GM23338 (cell line): ENCODE measurements around the gene B3GALNT2. TPM values are rescaled to one million over a fixed set of nuclear protein-coding genes. Genes with fewer than 3 reads are reported as not detected.

ENCODE experiments used
- ATAC-seq: fragments of 200-7000 bp; cut with Tn5 transposase; 3 replicates; pipeline ENCODE4 v1.9.1; 2020
- DNase-seq: peaks from one replicate; pipeline ENCODE4 v3.0.0-alpha.2; 2015; ENCODE audit warnings: low spot score
- H2AFZ ChIP-seq: fragments of 200-600 bp; sonication (generic); 2 replicates; pipeline ENCODE4 v1.8.0; 2016; ENCODE audit warnings: antibody characterized with exemption, mild to moderate bottlenecking, moderate library complexity
- H3F3A ChIP-seq: fragments of 200-600 bp; sonication (generic); replicated peaks from 2 replicates; pipeline ENCODE4 v1.8.0; 2017; ENCODE audit warnings: antibody characterized with exemption, mixed run types, low read depth
- H3K27ac ChIP-seq: fragments of 200-600 bp; sonication (generic); 2 replicates; pipeline ENCODE4 v1.6.1; 2016; ENCODE audit warnings: low read depth
- H3K27me3 ChIP-seq: fragments of 200-600 bp; sonication (generic); 2 replicates; pipeline ENCODE4 v1.8.0; 2016; ENCODE audit warnings: mild to moderate bottlenecking, mixed run types, moderate library complexity; ENCODE audit not compliant: insufficient read depth
- H3K36me3 ChIP-seq: fragments of 200-600 bp; sonication (generic); 2 replicates; pipeline ENCODE4 v1.8.0; 2016; ENCODE audit warnings: mild to moderate bottlenecking; ENCODE audit not compliant: insufficient read depth
- H3K4me1 ChIP-seq: fragments of 200-600 bp; sonication (generic); 2 replicates; pipeline ENCODE4 v1.8.0; 2016; ENCODE audit warnings: mild to moderate bottlenecking, moderate library complexity; ENCODE audit not compliant: insufficient read depth
- H3K4me2 ChIP-seq: fragments of 200-600 bp; sonication (generic); 2 replicates; pipeline ENCODE4 v1.7.1; 2017; ENCODE audit warnings: mixed run types
- H3K4me3 ChIP-seq: fragments of 200-600 bp; sonication (generic); 2 replicates; pipeline ENCODE4 v1.6.1; 2016; ENCODE audit warnings: mixed run types
- H3K79me2 ChIP-seq: fragments of 200-600 bp; sonication (generic); replicated peaks from 2 replicates; pipeline ENCODE4 v1.8.0; 2017; ENCODE audit warnings: mild to moderate bottlenecking; ENCODE audit not compliant: insufficient read depth
- H3K9me2 ChIP-seq: fragments of 200-600 bp; sonication (generic); 2 replicates; pipeline ENCODE4 v1.8.0; 2017; ENCODE audit not compliant: insufficient read depth
- H4K20me1 ChIP-seq: fragments of 200-600 bp; sonication (generic); replicated peaks from 2 replicates; pipeline ENCODE4 v1.8.0; 2017; ENCODE audit warnings: mild to moderate bottlenecking; ENCODE audit not compliant: insufficient read depth
- H3K27ac Mint-ChIP-seq: 2 replicates; pipeline ENCODE4 v1.8.0; 2020; ENCODE audit warnings: inconsistent platforms, mild to moderate bottlenecking, moderate library complexity, mixed read lengths
- H3K27me3 Mint-ChIP-seq: 3 replicates; pipeline ENCODE4 v1.8.0; 2022; ENCODE audit warnings: low read depth, mild to moderate bottlenecking, moderate library complexity, mixed read lengths, inconsistent platforms; ENCODE audit not compliant: insufficient read depth, poor library complexity
- H3K36me3 Mint-ChIP-seq: 3 replicates; pipeline ENCODE4 v1.8.0; 2021; ENCODE audit warnings: low read depth, mild to moderate bottlenecking, inconsistent platforms, moderate library complexity, mixed read lengths
- H3K4me1 Mint-ChIP-seq: 3 replicates; pipeline ENCODE4 v1.8.0; 2020; ENCODE audit warnings: mild to moderate bottlenecking, inconsistent platforms, mixed read lengths
- H3K4me3 Mint-ChIP-seq: 3 replicates; pipeline ENCODE4 v1.8.0; 2021; ENCODE audit warnings: moderate library complexity, mild to moderate bottlenecking, inconsistent platforms, mixed read lengths
- H3K9me3 Mint-ChIP-seq: 3 replicates; pipeline ENCODE4 v1.8.0; 2020; ENCODE audit warnings: moderate library complexity, mild to moderate bottlenecking, inconsistent platforms, mixed read lengths
- CREB1 ChIP-seq: fragments of 250-450 bp; sonication (Bioruptor Pico); IDR thresholded peaks from 2 replicates; pipeline ENCODE4 v1.5.0; 2020; ENCODE audit warnings: low read depth, mild to moderate bottlenecking, moderate library complexity
- NANOG ChIP-seq: IDR thresholded peaks from 2 replicates; pipeline ENCODE4 v1.6.1; 2016; ENCODE audit warnings: antibody characterized with exemption, borderline replicate concordance
- POLR2AphosphoS5 ChIP-seq: IDR thresholded peaks from 2 replicates; pipeline ENCODE4 v1.6.1; 2016; ENCODE audit warnings: antibody characterized with exemption, low read depth
- polyA plus RNA-seq: library from polyadenylated mRNA; unstranded; fragments of >200 nt; fragmentation: Nextera tagmentation; extraction: Ambion mirVana; gene quantifications from 2 replicates; pipeline ENCODE4 v1.2.1, GENCODE V29; 2016
- total RNA-seq: library from RNA; depleted of rRNA; stranded (reverse); fragments of >200 nt; shearing (Covaris generic); gene quantifications from 2 replicates; pipeline ENCODE4 v1.2.3, GENCODE V29; 2014
- TF ChIP-seq, protein P1 (sequence below): fragments of 250-450 bp; sonication (Bioruptor Pico); IDR thresholded peaks from 2 replicates; pipeline ENCODE4 v1.5.0; 2020; ENCODE audit warnings: mild to moderate bottlenecking, moderate library complexity
- TF ChIP-seq, protein P2 (sequence below): IDR thresholded peaks from one replicate; pipeline ENCODE4 v1.6.1; 2018; ENCODE audit warnings: antibody characterized with exemption; ENCODE audit not compliant: unreplicated experiment
- TF ChIP-seq, protein P3 (sequence below): IDR thresholded peaks from 2 replicates; pipeline ENCODE4 v1.6.1; 2016; ENCODE audit warnings: antibody characterized with exemption

The B3GALNT2 gene
- total and polyA plus RNA-seq, 2 experiments from 2014 or later = 14.4 to 48.8 TPM

DNA sequence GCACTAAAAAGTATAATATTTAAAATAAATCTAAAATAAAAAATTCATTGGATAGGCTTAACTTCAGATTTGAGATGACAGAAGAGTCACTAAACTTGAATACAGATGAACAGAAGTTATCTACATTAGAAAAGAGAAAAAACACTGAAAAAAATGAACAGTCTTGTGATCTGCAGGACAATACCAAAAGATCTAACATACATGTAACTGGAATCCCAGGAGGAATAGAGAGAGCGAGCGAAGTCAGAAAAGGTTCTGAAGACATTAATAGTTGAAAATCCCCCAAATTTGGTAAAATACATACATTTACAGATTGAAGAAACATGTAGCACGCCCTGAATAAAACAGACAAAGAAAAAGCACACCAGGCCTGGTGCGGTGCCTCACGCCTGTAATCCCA lies 21.2 kb downstream of the B3GALNT2 start (continued):
- TF ChIP-seq, protein P1, sequence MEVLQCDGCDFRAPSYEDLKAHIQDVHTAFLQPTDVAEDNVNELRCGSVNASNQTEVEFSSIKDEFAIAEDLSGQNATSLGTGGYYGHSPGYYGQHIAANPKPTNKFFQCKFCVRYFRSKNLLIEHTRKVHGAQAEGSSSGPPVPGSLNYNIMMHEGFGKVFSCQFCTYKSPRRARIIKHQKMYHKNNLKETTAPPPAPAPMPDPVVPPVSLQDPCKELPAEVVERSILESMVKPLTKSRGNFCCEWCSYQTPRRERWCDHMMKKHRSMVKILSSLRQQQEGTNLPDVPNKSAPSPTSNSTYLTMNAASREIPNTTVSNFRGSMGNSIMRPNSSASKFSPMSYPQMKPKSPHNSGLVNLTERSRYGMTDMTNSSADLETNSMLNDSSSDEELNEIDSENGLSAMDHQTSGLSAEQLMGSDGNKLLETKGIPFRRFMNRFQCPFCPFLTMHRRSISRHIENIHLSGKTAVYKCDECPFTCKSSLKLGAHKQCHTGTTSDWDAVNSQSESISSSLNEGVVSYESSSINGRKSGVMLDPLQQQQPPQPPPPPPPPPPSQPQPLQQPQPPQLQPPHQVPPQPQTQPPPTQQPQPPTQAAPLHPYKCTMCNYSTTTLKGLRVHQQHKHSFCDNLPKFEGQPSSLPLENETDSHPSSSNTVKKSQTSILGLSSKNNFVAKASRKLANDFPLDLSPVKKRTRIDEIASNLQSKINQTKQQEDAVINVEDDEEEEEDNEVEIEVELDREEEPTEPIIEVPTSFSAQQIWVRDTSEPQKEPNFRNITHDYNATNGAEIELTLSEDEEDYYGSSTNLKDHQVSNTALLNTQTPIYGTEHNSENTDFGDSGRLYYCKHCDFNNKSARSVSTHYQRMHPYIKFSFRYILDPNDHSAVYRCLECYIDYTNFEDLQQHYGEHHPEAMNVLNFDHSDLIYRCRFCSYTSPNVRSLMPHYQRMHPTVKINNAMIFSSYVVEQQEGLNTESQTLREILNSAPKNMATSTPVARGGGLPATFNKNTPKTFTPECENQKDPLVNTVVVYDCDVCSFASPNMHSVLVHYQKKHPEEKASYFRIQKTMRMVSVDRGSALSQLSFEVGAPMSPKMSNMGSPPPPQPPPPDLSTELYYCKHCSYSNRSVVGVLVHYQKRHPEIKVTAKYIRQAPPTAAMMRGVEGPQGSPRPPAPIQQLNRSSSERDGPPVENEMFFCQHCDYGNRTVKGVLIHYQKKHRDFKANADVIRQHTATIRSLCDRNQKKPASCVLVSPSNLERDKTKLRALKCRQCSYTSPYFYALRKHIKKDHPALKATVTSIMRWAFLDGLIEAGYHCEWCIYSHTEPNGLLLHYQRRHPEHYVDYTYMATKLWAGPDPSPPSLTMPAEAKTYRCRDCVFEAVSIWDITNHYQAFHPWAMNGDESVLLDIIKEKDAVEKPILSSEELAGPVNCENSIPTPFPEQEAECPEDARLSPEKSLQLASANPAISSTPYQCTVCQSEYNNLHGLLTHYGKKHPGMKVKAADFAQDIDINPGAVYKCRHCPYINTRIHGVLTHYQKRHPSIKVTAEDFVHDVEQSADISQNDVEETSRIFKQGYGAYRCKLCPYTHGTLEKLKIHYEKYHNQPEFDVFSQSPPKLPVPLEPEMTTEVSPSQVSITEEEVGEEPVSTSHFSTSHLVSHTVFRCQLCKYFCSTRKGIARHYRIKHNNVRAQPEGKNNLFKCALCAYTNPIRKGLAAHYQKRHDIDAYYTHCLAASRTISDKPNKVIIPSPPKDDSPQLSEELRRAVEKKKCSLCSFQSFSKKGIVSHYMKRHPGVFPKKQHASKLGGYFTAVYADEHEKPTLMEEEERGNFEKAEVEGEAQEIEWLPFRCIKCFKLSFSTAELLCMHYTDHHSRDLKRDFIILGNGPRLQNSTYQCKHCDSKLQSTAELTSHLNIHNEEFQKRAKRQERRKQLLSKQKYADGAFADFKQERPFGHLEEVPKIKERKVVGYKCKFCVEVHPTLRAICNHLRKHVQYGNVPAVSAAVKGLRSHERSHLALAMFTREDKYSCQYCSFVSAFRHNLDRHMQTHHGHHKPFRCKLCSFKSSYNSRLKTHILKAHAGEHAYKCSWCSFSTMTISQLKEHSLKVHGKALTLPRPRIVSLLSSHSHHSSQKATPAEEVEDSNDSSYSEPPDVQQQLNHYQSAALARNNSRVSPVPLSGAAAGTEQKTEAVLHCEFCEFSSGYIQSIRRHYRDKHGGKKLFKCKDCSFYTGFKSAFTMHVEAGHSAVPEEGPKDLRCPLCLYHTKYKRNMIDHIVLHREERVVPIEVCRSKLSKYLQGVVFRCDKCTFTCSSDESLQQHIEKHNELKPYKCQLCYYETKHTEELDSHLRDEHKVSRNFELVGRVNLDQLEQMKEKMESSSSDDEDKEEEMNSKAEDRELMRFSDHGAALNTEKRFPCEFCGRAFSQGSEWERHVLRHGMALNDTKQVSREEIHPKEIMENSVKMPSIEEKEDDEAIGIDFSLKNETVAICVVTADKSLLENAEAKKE (CRISPR knock-in tag) = no peak

DNA sequence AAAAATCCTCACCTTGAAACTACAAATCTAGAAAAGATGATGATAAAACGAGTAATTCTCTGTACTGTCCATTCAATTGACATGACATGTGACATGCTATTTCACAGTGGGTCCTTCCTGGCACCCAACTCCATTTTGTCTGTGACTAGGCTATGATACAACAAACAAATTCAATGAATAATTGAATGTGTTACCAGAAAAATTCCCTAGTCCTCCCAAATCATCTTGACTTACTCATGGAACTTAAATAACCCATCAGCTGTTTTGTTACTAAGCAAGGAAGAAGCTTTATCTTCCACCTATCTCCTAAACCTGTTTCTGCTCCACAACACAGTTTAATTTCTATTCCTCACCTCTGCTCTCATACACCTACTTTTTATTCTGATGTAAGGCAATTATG lies 30.4 kb downstream of the B3GALNT2 start:
- no peaks in the 10 kb centered on the region for H3K4me1 Mint-ChIP-seq
- H3K4me3 ChIP-seq = no peak overlapping the region
- no peaks in the 10 kb centered on the region for H3K4me1 ChIP-seq
- no peaks in the 10 kb centered on the region; the same call in 1 of the 2 replicates for H3K36me3 ChIP-seq
- DNase-seq (no peak), ATAC-seq (no peak)
- no peak overlapping the region for H3K4me2 ChIP-seq
- H3K9me2 ChIP-seq = no peaks in the 10 kb centered on the region
- no peaks in the 10 kb centered on the region for H3K79me2 ChIP-seq
- H3K27me3 Mint-ChIP-seq = no peaks in the 10 kb centered on the region
- H3K9me3 Mint-ChIP-seq = no peaks in the 10 kb centered on the region
- no peak overlapping the region for H2AFZ ChIP-seq
- no peak overlapping the region for H3K27ac ChIP-seq
- H3F3A ChIP-seq = no peaks in the 10 kb centered on the region
- H4K20me1 ChIP-seq = no peaks in the 10 kb centered on the region; the same call in 1 of the 2 replicates
- peaks cover 35% of the 10 kb centered on the region; the same call in 2 of the 3 replicates for H3K36me3 Mint-ChIP-seq
- H3K27ac Mint-ChIP-seq = no peak overlapping the region
- no peaks in the 10 kb centered on the region for H3K27me3 ChIP-seq
- H3K4me3 Mint-ChIP-seq = no peak overlapping the region
- TF ChIP-seq POLR2AphosphoS5 (no peak), CREB1 (no peak), NANOG (no peak)
- TF ChIP-seq, protein P2, sequence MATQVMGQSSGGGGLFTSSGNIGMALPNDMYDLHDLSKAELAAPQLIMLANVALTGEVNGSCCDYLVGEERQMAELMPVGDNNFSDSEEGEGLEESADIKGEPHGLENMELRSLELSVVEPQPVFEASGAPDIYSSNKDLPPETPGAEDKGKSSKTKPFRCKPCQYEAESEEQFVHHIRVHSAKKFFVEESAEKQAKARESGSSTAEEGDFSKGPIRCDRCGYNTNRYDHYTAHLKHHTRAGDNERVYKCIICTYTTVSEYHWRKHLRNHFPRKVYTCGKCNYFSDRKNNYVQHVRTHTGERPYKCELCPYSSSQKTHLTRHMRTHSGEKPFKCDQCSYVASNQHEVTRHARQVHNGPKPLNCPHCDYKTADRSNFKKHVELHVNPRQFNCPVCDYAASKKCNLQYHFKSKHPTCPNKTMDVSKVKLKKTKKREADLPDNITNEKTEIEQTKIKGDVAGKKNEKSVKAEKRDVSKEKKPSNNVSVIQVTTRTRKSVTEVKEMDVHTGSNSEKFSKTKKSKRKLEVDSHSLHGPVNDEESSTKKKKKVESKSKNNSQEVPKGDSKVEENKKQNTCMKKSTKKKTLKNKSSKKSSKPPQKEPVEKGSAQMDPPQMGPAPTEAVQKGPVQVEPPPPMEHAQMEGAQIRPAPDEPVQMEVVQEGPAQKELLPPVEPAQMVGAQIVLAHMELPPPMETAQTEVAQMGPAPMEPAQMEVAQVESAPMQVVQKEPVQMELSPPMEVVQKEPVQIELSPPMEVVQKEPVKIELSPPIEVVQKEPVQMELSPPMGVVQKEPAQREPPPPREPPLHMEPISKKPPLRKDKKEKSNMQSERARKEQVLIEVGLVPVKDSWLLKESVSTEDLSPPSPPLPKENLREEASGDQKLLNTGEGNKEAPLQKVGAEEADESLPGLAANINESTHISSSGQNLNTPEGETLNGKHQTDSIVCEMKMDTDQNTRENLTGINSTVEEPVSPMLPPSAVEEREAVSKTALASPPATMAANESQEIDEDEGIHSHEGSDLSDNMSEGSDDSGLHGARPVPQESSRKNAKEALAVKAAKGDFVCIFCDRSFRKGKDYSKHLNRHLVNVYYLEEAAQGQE = no peak
- TF ChIP-seq, protein P3, sequence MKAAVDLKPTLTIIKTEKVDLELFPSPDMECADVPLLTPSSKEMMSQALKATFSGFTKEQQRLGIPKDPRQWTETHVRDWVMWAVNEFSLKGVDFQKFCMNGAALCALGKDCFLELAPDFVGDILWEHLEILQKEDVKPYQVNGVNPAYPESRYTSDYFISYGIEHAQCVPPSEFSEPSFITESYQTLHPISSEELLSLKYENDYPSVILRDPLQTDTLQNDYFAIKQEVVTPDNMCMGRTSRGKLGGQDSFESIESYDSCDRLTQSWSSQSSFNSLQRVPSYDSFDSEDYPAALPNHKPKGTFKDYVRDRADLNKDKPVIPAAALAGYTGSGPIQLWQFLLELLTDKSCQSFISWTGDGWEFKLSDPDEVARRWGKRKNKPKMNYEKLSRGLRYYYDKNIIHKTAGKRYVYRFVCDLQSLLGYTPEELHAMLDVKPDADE = no peak
